Heart left ventricle (tissue), 16 donors: ENCODE results near the gene CYB5RL. TPM values are rescaled to one million over a fixed set of nuclear protein-coding genes. Genes with fewer than 3 reads are reported as not detected.

Experiments used
- ATAC-seq, 4 donors: fragments of 200-7000 bp; cut with Tn5 transposase; one replicate each; pipeline ENCODE4 v1.9.1; 2020 to 2022; ENCODE audit warnings: moderate library complexity in 4 of 4, mild to moderate bottlenecking in 3 of 4, moderate number of reproducible peaks in 1 of 4
- DNase-seq, 5 donors: peaks; one replicate each; pipeline ENCODE4 v3.0.0-alpha.2; 2020
- H3K27ac ChIP-seq, 12 donors: fragments of 200-600 bp; sonication (generic) in 4 of 12; one replicate each; pipeline versions ENCODE4 v1.5.0 to v1.8.0; 2016 to 2022; ENCODE audit warnings: mild to moderate bottlenecking in 2 of 12
- H3K27me3 ChIP-seq, 9 donors: fragments of 200-600 bp; sonication (generic) in 2 of 9; one replicate each; pipeline versions ENCODE4 v1.5.1 to v1.8.0; 2016 to 2022; ENCODE audit warnings: mild to moderate bottlenecking in 3 of 9
- H3K36me3 ChIP-seq, 9 donors: fragments of 200-600 bp; sonication (generic) in 2 of 9; one replicate each; pipeline versions ENCODE4 v1.5.0 to v1.8.0; 2018 to 2022; ENCODE audit warnings: mild to moderate bottlenecking in 2 of 9
- H3K4me1 ChIP-seq, 12 donors: fragments of 200-600 bp; sonication (generic) in 4 of 12; one replicate each; pipeline versions ENCODE4 v1.5.0 to v1.8.0; 2016 to 2022; ENCODE audit warnings: mild to moderate bottlenecking in 3 of 12
- H3K4me3 ChIP-seq, 12 donors: fragments of 200-600 bp; sonication (generic) in 4 of 12; one replicate each; pipeline versions ENCODE4 v1.5.0 to v1.8.0; 2017 to 2022; ENCODE audit warnings: mild to moderate bottlenecking in 9 of 12, moderate library complexity in 4 of 12
- H3K9me3 ChIP-seq, 12 donors: fragments of 200-600 bp; sonication (generic) in 4 of 12; one replicate each; pipeline versions ENCODE4 v1.5.0 to v1.8.0; 2016 to 2022; ENCODE audit warnings: mild to moderate bottlenecking in 1 of 12
- CTCF ChIP-seq, 12 donors: fragments of 200-600 bp; sonication (generic) in 4 of 12; IDR thresholded peaks; one replicate each; pipeline versions ENCODE4 v1.5.0 to v1.8.0; 2018 to 2022; ENCODE audit warnings: antibody characterized with exemption in 12 of 12, mild to moderate bottlenecking in 5 of 12
- POLR2A ChIP-seq, 2 donors: fragments of 450-650 bp; IDR thresholded peaks; one replicate each; pipeline ENCODE4 v1.6.1; 2017; ENCODE audit warnings: antibody characterized with exemption in 2 of 2, mild to moderate bottlenecking in 2 of 2, moderate library complexity in 2 of 2
- WGBS, 4 donors: extraction: QIAGEN DNeasy Blood & Tissue Kit in 2 of 4; methylation state at CpG; one replicate each; pipeline versions ENCODE4 v1.1.5 to v1.1.7; 2013 to 2018; 5-methylcytosine and 5-hydroxymethylcytosine counted together
- intact Hi-C, 10 donors: fragments of 100-400 bp; cut with DNase I; formaldehyde crosslinking; loops; one replicate each; pipeline versions ENCODE4 v1.11.1 to v1.14.2; 2022
- polyA plus RNA-seq, 2 donors: library from polyadenylated mRNA; stranded (reverse); fragments of 200-250 nt; gene quantifications; one replicate each; pipeline ENCODE4 v1.2.3, GENCODE V29; 2013
- total RNA-seq, 9 donors: library from RNA; depleted of rRNA in 2 of 9; stranded (reverse); fragments of >200 nt in 2 of 9; fragmentation: NEBNext Ultra II Directional in 3 of 9; extraction: Animal tissue kit (Norgen Biotek cat#: 25700) in 3 of 9; gene quantifications; one replicate each; pipeline versions ENCODE4 v1.1.0 to v1.2.4, GENCODE V29; 2016 to 2023
- donor health status: ischemic (EF 13 %, LVEDD 7.1; RV severe dilation, severe dysfunction).
- donor health status: healthy with polysubstance abuse.
- donor health status: DM: no; HTN: yes; CAD: no.
- donor health status: DM: no; HTN: no; CAD: no.
- donor health status: ischemic (EF 25% LVEDD 6.9; RV normal size, moderate dysfunction).
- donor health status: ischemic (EF 25% LVEDD 5.7; RV mildly dilated, moderate dysfunction).
- donor health status: healthy.
- donor health status: DM: yes; HTN: yes; CAD: no.
- donor health status: ischemic (EF 35%, LVEDD 5.7; RV mildly dilated, moderate dysfunction).
- donor health status: nonischemic (EF 11% LVEDD 7.7; RV severe dilation, severe dysfunction).
- donor health status: DM: yes; HTN: yes; CAD: no.
- donor health status: PGD.
- donor health status: ischemic (EF 29% LVEDD 5.4; RV normal size, mild dysfunction).
- donor health status: nonischemic (EF 23%, LVEDD 6.1; RV moderate dilation, normal function).

The CYB5RL gene
- total and polyA plus RNA-seq, 11 donors: 2.2 to 7.5 (median 4.3) TPM

- WGBS, 4 donors: 96 to 100% (median 97%) methylated on average over 3 of the region's 3 CpGs
- Histone ChIP-seq H3K4me1 (no peaks in the 10 kb centered on the region), H3K9me3 (no peaks in the 10 kb centered on the region), H3K27me3 (no peaks in the 10 kb centered on the region), H3K27ac (no peak overlapping the region), H3K36me3 (peaks cover 0 to 56% (median 18%) of the 10 kb centered on the region in 9 donors), H3K4me3 (no peak overlapping the region)
- TF ChIP-seq POLR2A (IDR thresholded peaks at IDR 0.05): no peak
- TF ChIP-seq CTCF (IDR thresholded peaks at IDR 0.05): no peak
- no peak for DNase-seq
- intact Hi-C loops: no loop called here
- ATAC-seq: no peak
Observed at GRCh38 chr1:54186056-54186455, 13.8 kb downstream of the CYB5RL start.

DNA sequence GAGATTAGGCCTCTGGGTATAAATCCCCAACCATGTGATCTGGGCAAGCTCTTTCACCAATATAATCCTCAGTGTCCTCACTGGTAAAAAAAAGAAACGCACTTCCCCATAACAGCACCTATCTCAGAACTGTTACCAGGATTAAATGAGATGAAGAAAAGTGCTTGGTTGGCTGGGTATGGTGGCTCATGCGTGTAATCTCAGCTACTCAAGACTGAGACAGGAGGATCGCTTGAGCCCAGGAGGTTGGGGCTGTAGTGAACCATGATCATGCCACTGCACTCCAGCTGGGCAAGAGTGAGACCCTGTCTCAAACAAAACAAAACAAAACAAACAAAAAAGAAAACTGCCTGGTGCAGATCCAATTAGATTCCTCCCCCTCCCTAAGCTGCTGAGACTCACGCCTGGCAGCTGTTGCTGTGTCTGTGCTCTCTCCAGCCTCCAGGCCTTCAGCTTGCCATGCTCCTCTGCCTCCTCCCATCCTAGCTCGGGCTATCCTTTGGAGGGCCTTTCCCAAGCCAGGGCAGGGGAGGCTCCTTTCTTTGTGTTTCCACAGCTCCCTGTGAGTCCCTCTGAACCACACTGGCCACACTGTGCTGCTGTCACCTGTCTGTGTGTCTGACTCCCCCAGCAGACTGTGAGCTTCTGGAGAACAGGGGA is 19.0 kb downstream of the CYB5RL start:
- 93 to 95% (median 94%) methylated on average over 5 of the region's 5 CpGs for WGBS, 4 donors
- intact Hi-C loops: no loop called here
- no peaks in the 10 kb centered on the region for H3K27me3 ChIP-seq
- no peak for ATAC-seq
- H3K4me1 ChIP-seq: no peaks in the 10 kb centered on the region
- TF ChIP-seq POLR2A (IDR thresholded peaks at IDR 0.05) (no peak), CTCF (IDR thresholded peaks at IDR 0.05) (no peak)
- no peak overlapping the region for H3K4me3 ChIP-seq
- DNase-seq: no peak
- no peak overlapping the region for H3K27ac ChIP-seq
- peaks cover 0 to 26% (median 5%) of the 10 kb centered on the region in 9 donors for H3K36me3 ChIP-seq
- H3K9me3 ChIP-seq: no peaks in the 10 kb centered on the region

GRCh38 chr1:54178296-54179070 is 21.3 kb downstream of the CYB5RL start:
- Histone ChIP-seq H3K4me3 (no peak overlapping the region), H3K9me3 (no peaks in the 10 kb centered on the region), H3K36me3 (peaks cover 0 to 29% (median 0%) of the 10 kb centered on the region in 9 donors), H3K27ac (no peak overlapping the region), H3K4me1 (no peaks in the 10 kb centered on the region), H3K27me3 (no peaks in the 10 kb centered on the region)
- no peak for DNase-seq
- intact Hi-C loops: no loop called here
- WGBS, 4 donors: 74 to 87% (median 84%) methylated on average over 5 to 9 of the region's 9 CpGs
- ATAC-seq: no peak
- TF ChIP-seq CTCF (IDR thresholded peaks at IDR 0.05) (no peak), POLR2A (IDR thresholded peaks at IDR 0.05) (no peak)

DNA sequence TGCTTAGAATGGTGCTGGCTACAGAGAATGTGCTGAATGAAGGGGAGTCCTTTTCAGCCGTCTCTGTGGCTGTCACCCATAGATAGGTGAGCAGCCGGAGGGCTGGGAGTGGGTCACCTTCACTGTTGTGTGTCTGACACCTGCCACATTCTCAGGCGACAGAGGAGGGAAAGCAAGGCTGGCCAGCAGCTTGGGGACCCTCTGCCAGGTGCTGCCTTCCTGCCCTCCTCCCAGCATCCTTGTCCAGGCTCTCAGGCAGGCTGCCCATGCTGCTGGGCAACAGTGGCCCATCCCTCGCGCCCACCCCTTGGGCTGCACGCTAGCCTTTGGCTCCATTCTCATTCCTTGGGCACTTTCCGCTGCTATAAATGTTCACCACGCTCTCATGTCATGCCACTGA is 22.1 kb downstream of the CYB5RL start:
- H3K27me3 ChIP-seq: no peaks in the 10 kb centered on the region
- no peak overlapping the region for H3K4me3 ChIP-seq
- no peaks in the 10 kb centered on the region for H3K4me1 ChIP-seq
- 93 to 96% (median 95%) methylated on average over 7 to 8 of the region's 8 CpGs for WGBS, 4 donors
- no peaks in the 10 kb centered on the region for H3K9me3 ChIP-seq
- H3K27ac ChIP-seq: no peak overlapping the region
- no peak for TF ChIP-seq POLR2A (IDR thresholded peaks at IDR 0.05)
- no peak for TF ChIP-seq CTCF (IDR thresholded peaks at IDR 0.05)
- intact Hi-C loops: no loop called here
- peaks cover 0 to 23% (median 0%) of the 10 kb centered on the region in 9 donors for H3K36me3 ChIP-seq
- DNase-seq (no peak), ATAC-seq (no peak)
